CD4-positive, alpha-beta T cell treated with Interleukin-15 for 4 hours (primary cell): Measurements from ENCODE around the gene ATG2B.

Experiments
- DNase-seq: peaks from one replicate; pipeline ENCODE4 v3.0.0-alpha.2; 2020; ENCODE audit warnings: low spot score

ATG2B gene, protein sequence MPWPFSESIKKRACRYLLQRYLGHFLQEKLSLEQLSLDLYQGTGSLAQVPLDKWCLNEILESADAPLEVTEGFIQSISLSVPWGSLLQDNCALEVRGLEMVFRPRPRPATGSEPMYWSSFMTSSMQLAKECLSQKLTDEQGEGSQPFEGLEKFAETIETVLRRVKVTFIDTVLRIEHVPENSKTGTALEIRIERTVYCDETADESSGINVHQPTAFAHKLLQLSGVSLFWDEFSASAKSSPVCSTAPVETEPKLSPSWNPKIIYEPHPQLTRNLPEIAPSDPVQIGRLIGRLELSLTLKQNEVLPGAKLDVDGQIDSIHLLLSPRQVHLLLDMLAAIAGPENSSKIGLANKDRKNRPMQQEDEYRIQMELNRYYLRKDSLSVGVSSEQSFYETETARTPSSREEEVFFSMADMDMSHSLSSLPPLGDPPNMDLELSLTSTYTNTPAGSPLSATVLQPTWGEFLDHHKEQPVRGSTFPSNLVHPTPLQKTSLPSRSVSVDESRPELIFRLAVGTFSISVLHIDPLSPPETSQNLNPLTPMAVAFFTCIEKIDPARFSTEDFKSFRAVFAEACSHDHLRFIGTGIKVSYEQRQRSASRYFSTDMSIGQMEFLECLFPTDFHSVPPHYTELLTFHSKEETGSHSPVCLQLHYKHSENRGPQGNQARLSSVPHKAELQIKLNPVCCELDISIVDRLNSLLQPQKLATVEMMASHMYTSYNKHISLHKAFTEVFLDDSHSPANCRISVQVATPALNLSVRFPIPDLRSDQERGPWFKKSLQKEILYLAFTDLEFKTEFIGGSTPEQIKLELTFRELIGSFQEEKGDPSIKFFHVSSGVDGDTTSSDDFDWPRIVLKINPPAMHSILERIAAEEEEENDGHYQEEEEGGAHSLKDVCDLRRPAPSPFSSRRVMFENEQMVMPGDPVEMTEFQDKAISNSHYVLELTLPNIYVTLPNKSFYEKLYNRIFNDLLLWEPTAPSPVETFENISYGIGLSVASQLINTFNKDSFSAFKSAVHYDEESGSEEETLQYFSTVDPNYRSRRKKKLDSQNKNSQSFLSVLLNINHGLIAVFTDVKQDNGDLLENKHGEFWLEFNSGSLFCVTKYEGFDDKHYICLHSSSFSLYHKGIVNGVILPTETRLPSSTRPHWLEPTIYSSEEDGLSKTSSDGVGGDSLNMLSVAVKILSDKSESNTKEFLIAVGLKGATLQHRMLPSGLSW (N-terminal part only)

DNA sequence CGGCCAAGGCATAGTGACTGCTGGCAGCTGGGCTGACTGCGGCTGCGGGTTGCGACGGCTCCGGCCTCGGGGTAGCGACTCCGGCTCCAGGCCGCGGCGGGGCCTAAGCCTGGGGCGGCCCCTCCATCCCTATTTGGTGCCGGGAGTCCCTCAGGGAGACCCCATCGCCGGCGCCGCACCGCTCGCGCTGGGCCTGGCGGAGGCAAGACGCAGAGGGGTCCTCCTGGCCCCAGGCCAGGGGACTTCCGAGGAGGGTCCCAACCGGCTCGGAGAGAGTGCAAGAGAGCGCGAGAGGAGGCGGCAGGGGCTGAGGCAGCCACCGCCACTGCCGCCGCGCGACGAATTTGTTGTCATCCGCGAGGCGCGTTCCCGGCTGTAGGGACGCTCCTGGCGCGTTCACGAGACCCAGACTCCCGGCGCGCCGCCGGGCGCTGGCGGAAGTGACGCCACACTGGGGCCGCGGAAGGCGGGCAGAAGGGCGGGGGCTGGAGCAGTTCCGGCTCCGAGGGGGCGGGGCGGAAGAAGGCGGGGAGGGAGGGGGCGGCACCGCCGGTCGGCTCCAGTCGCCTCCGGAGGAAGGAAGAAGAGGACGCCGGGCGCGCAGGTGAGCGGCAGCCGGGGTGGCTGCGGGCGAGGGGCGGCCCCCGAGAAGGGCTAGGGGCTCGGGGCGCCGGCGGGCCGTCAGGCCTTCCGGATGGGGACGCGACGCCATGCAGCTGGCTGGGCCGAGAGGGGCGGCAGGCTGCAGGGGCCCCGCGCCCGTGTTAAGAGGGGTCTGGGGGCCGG lies at the start of gene ATG2B, which contains the start of gene GSKIP:
TSS of gene ATG2B (minus strand) at position 377 of the 786 bp plus-strand sequence. CDS start at position 12, 365 bp downstream.
TSS of gene GSKIP (plus strand) at position 562 of the 786 bp plus-strand sequence. CDS start 18,722 bp downstream, outside the sequence.
- DNase-seq = peak; percentile 97

DNA sequence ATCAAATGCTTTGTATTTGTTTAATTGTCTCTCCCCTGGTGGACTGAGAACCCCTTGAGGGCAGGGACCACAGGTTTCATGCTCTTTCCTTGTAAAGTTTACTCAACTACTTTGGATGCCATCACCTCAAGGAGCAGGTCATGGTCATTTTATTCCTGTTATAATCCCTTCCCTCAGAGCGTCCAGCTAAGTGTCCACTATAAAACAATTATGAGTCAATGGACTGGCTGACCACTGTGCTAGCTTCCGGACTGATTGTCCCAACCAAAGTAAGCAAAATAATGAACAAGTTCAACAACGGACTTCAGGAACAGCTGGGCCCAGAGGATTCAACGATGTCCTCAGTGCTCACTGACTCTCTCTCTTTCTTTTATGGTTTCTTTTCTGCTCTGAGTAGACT lies 47.0 kb upstream of the ATG2B start:
- no peak for DNase-seq

DNA sequence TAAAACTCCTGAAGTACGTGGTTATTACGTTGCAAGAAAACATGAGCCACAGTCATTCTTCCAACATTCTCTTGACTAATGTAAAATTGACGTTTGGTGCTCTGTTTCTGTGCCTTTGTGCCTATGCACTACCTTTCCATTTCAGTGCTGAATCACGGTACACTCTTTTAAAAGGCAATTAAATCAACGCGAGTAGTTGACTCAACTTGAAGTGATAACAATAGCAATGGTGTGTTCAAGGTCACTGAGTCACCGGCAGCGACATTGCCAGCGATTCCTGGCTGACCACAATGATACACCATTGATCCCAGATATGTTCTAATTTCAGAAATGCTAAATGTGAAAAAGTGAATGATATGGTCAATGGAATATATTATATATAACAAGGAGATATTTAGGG lies 46.6 kb upstream of the ATG2B start:
- DNase-seq = no peak

DNA sequence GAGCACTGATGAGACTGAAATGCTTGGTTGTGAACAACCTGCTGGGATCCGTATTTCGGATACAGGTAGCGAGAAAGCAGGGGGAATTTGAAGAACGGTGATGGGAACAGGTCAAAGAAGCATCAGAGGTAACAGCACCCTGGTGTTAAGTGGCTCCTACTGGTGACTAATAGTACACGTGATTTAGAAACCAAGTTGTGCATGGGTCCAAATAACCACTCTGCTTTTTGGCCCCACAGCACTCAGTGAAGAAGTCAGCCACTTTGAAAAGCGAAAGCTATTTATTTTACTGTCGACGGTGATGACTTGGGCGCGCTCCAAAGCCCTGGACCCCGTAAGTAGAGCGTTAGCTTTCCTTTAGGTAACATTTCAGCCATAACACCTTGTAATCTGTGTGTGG lies 45.5 kb upstream of the ATG2B start:
- DNase-seq = no peak

DNA sequence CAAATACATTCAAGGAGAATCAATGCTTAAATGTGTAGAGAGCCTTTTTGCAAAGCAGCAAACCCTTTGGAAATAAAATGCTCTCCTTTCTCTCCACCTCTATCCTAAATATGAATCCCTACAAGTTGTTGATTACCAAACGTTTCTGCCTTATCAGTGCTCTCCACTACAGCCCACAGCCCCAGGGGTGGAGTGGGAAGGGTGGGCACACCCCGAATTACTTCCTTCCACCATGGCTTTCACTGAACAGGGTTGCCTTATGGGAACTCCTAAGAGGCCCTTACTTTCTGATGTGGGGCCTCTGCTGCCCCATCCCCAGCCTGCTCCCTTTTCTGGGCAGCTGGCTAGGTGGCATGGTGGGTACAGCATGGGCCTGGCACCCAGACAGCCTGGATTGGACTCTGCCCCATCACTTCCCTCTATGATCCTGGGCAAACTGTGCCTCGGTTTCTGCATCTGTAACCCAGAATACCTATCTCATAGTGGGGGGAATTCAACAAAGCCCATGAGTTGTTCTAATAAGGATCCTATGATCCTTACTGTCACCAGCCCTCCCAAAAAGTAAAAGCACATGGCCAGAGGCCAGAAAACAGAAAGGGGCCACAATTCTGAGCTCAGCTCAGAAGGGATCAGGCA lies 44.9 kb upstream of the ATG2B start:
- DNase-seq = no peak

DNA sequence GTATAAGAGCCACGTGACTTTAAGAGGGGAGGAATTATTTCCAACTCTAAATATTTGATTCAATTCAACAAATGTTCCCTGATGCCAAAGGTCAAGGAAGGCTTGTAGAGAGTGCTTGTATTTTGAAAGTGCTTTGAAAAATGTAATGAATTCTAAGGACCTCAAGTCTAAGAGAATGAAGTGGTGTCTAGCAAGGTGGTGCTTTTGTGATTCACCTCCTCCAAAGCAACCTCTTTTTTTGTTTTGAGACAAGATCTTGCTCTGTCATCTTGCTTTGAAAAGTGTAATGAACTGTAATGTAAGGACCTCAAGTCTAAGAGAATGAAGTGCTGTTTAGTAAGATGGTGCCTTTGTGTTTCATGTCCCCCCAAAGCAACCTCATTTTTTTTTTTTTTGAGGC lies 42.5 kb upstream of the ATG2B start:
- DNase-seq = no peak

DNA sequence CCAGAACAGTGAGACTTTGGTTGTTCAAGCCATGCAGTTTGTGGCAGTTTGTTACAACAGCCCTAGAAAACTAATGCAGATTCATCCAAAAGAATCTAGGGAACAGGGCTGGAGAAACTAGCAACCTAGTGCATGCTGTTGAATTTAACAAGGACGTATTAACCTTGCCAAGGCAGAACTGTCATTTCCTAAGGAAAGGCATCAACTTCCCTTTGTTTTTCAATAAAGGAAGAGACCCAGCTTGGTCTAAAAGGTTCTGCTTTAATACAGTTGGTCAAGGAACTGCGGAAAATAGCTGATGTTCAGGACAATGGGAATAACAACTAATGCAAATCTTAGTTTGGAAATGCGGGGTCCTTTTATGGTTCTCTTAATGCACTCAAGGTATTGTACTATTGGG lies 40.3 kb upstream of the ATG2B start:
- no peak for DNase-seq

DNA sequence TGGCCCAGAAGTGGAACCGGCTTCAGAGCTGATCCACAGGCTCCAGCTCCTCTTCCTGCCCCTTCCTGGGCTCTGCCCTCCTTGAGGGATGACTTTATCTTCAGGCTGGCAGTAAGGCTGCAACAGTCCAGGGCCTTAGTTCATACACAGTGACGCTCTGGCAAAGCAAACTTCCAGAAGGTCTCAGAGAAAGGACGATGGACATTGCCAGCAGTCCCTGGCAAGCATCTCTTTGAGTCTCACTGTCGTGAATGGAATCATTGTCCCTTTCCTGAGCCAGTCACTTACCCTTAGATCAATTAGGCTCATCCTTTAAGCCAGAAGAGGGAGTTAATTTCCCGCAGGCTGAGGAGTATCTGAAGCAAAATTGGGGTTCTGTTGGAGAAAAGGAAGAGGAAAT lies 37.4 kb upstream of the ATG2B start:
- no peak for DNase-seq

DNA sequence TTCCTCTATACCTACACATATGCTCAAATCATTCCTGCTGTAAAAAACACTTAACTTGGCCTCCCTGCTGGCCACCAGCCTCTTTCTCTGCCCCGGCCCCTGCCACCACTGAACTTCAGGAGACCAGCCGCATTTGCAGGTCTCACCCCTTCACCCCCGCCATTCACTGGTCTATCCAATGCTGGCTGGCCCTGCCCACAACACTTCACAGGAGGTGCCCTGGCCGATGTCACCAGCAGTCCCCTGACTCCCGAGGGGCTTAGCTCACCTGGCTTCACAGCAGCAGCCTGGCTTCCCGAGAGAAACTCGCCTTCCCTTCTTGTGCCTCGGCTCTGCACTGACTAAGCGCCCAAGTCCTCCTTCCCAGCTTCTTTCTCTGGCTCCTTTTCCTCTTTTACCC lies 36.3 kb upstream of the ATG2B start:
- DNase-seq = no peak

DNA sequence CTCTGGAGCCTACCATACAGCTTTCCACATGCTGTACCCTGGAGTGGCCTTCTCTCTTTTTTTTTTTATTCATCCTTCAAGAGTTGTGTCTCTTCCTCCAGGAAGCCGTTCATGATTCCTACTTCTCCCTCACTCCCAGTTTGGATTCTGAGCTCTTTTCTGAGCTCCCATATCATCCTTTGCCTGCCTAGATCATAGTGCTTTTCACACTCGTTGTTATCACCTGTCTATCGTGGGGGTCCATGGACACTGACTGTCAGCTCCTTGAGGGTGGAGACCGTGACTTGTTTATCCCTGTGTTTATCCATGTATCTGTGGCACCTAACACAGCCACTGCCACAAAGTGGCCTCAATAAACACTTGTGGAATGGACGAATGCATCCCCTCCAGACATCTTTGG lies 35.8 kb upstream of the ATG2B start:
- no peak for DNase-seq

DNA sequence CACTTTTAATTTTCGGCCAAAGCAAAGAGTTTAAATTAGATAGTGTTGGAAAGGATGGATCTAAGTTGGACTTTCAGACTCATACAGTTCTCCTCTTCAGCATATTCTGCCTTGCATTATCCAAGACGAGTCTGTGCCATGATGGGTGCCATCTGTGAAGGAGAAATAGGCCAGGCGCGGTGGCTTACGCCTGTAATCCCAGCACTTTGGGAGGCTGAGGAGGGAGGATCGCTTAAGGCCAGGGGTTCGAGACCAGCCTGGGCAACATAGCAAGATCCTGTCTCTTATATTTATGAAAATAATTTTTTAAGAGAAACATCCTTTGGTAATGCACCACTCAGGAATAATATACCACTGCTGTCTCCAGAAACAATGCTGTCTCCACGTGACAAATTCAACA lies 35.3 kb upstream of the ATG2B start:
- no peak for DNase-seq

DNA sequence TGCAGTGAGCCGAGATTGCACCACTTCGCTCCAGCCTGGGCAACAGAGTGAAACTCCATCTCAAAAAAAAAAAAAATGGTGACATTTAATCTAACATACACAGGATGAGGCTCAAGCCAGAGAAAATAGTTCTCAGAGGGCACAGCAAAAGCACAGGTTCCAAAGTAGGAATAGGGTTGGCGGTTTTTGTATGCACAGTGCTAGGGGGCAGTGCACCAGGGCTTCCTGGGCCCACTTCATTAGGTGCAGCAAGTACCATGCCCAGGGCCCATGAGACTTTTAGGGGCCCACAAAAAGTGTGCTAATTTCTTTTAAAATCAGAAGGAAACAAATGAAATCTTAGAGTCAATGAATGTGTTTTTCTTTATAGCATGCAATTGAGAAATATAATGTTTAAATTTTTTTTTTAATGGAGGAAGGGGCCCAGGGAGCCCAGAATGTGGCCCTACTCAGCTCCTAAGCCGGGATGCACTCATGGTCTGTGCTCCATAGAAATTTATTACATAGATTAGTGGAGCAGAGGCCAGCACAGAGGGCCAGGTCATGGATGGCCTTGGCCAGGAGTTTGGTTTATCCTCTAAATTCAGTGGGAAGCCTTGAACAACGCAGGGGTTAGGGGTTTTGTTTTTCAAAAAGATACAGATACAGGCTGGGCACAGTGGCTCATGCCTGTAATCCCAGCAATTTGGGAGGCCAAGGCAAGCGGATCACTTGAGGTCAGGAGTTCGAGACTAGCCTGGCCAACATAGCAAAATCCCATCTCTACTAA lies 31.1 kb upstream of the ATG2B start:
- no peak for DNase-seq

DNA sequence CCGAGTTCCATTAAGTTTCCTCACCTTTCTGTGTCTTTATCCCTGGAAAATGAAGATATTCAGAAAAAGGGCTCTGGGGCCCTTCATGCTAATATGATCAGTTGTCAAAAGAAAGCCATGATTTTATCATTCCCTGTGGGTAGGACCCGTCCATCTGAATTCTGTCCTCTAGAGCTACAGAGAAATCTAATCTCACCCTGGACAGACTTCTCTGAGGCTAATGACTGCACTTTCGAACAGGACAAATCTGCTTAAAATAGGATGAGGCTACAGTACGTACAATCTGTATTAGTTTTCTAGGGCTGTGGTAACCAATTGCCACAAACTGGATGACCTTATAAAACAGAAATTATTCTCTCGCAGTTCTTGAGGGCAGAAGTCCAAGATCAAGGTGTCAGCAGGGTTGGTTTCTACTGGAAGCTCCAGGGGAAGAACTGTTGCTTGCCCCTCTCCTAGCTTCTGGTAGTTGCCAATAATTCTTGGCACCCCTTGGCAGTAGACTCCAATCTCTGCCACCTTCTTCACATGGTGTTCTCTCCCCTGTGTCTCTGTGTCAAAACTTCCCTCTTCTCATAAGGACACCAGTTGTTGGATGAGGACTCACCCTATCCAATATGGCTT lies 30.0 kb upstream of the ATG2B start:
- no peak for DNase-seq

DNA sequence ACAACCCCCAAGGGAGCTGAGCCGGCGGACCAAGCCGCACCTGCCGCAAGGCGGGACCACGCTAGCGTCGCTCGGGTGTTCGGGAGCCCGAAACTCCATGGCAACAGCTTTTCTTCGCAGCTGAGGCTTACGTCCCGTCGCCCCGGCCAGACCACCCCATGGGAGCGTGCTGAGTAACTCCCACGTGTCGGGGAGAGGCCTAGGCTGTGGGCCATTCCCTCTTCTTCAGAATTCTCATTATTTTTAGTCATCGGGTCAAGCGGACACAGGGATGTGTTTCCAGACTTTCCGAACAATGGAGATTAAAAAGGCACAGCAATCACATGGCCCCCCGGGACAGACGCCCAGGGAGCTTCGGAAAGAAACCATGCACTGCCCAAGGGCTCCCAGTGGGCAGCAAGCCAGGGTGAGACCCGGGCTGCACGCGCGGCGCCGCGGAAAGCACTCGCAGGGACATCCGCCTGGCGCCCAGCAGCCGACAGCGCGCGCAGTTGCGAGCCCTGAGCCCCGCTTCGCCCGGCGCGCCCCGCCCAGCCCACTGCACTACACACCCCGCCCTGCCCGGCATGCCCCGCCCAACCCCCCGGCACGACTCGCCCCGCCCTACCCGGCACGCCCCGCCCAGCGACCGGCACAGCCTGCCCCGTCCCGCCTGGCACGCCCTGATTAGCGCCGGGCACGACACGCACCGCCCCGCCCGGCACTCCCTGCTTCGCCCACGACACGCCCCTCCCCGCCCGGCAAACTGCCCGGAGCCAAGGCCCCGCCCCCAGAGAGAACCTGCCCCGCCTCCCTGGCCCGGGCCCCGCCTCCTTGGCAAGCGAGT lies 28.4 kb upstream of the ATG2B start:
- DNase-seq = peak; percentile 99

DNA sequence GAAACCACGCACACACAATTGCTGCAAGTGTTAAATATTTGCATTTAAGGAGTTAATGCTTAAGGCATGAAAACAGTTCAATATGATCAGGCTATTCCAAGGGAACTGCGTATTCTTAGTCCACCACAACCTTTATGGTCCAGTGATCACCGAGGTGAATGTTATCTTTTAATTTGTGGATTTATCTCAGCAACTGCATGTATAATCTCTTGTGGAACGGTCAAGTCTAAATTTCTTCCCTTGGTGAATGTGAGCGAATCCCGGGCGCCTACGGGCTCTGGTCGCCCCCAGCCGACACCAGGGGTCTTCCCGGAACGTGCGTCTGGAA lies 27.8 kb upstream of the ATG2B start:
- no peak for DNase-seq

DNA sequence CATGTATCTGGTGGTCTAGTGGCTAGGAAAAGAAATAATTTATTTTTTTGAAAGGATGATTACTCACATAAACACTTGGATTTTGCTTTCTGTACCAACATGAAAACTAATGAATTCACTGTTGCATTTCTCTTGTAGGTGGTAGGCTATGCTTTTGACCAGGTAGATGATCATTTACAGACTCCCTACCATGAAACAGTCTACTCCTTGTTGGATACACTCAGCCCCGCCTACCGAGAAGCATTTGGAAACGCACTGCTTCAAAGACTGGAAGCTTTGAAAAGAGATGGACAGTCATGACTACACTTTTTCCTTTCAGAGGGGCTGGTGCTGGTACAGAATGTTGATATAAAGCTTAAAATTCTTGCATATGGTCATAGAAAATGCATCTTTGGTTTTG lies 22.2 kb upstream of the ATG2B start:
- no peak for DNase-seq

DNA sequence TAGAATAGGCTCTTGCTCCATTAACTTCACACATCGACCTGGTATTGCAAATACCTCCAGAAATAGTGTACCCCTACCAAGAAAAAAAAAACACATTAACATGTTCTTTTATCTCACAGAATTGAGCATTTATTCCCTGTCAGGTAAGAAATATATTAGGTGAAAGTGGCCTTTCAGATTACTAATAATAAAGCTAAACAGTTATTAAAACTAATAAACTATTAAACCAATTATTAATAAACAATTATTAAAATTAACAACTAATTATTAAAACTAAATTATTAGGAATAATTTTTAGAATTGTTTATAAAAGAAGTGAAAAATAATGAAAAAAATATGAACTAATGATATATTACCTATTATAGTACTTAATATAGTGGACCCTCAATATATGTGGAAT lies 21.6 kb upstream of the ATG2B start:
- no peak for DNase-seq

DNA sequence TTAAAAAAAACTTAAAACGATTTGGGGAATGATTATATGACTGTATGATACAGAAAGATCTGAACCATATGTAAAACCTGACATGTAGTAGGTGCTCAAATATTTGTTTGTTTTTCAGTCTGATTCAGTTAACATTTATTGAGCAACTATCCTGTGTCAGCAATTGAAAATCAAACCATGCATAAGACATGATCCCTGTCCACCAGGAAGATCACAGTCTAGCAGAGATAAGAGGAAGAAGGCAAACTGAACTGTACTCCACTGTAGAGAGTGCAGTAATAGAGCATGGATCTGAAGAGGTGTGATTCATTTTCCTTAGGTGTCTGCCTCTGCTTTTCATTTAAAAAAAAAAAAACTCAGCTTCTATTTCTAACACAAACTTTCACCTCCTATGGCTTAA lies 20.9 kb upstream of the ATG2B start:
- DNase-seq = no peak

DNA sequence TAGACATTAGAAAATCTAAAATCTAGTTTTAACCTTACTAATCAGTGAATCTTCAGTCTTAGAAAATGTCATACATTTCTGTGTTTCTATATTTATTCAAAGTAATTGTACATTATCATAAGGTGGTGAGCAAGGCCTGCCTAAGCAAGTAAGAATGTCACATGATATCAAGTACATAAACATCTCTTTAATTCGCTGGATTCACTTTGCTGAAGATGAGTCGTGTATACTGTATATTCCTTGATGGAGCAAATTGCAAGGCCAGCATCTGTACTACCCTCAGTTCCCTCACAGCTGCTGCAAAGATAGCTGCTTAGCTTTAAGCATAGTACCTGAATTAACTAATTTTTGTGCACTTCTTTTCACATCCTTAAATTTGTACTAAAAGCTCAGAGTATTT lies 20.3 kb upstream of the ATG2B start:
- DNase-seq = no peak
